Activated naive CD8-positive, alpha-beta T cell treated with anti-CD3 and anti-CD28 coated beads for 36 hours (primary cell): ENCODE data around the gene PRKCD. TPM values are rescaled to one million over a fixed set of nuclear protein-coding genes. Genes with fewer than 3 reads are reported as not detected.
"Not testable (repeated sequence)": the region's sequence is repeated elsewhere in the genome, so short reads cannot be mapped to it uniquely, and the experiment has no call there.

ENCODE experiments used
- DNase-seq: peaks from one replicate; pipeline ENCODE4 v3.0.0; 2021
- H3K27ac Mint-ChIP-seq: one replicate; pipeline ENCODE4 v1.8.0; 2022; ENCODE audit warnings: mild to moderate bottlenecking, moderate library complexity, mixed read lengths
- H3K27me3 Mint-ChIP-seq: one replicate; pipeline ENCODE4 v1.8.0; 2022; ENCODE audit warnings: mild to moderate bottlenecking, mixed read lengths
- H3K36me3 Mint-ChIP-seq: one replicate; pipeline ENCODE4 v1.8.0; 2021; ENCODE audit warnings: mild to moderate bottlenecking, mixed read lengths
- H3K4me1 Mint-ChIP-seq: one replicate; pipeline ENCODE4 v1.8.0; 2021; ENCODE audit warnings: mixed read lengths
- H3K4me3 Mint-ChIP-seq: one replicate; pipeline ENCODE4 v1.8.0; 2022; ENCODE audit warnings: mild to moderate bottlenecking, moderate library complexity, mixed read lengths
- H3K9me3 Mint-ChIP-seq: one replicate; pipeline ENCODE4 v1.8.0; 2022; ENCODE audit warnings: mixed read lengths
- total RNA-seq, 2 experiments: library from RNA; stranded (reverse); gene quantifications; one replicate each; pipeline ENCODE4 v1.2.3, GENCODE V29; 2021

PRKCD gene
- total RNA-seq, 2 experiments from 2014 or later, result 16.5 to 17.5 TPM

GRCh38 chr3:53147903-53148400 lies 13.1 kb upstream of the PRKCD start:
- Mint-ChIP-seq H3K36me3 (no peaks in the 10 kb centered on the region), H3K4me1 (no peaks in the 10 kb centered on the region)

GRCh38 chr3:53149006-53149690 lies 11.9 kb upstream of the PRKCD start:
- DNase-seq, result no peak
- Mint-ChIP-seq H3K4me3 (no peak overlapping the region), H3K36me3 (no peaks in the 10 kb centered on the region), H3K9me3 (no peaks in the 10 kb centered on the region), H3K27me3 (peaks cover 7% of the 10 kb centered on the region), H3K27ac (no peak overlapping the region), H3K4me1 (no peaks in the 10 kb centered on the region)

More at GRCh38 chr3:53147903-53148400, 13.1 kb upstream of the PRKCD start:
- no peaks in the 10 kb centered on the region for H3K27me3 Mint-ChIP-seq
- DNase-seq, result no peak
- no peak overlapping the region for H3K27ac Mint-ChIP-seq
- H3K4me3 Mint-ChIP-seq, result no peak overlapping the region
- no peaks in the 10 kb centered on the region for H3K9me3 Mint-ChIP-seq

- Mint-ChIP-seq H3K27ac (no peak overlapping the region), H3K4me3 (no peak overlapping the region)
These were observed 11.3 kb upstream of the PRKCD start for GRCh38 chr3:53149699-53150098.

GRCh38 chr3:53150247-53151085 lies 10.5 kb upstream of the PRKCD start:
- Mint-ChIP-seq H3K4me1 (no peaks in the 10 kb centered on the region), H3K4me3 (no peak overlapping the region), H3K9me3 (no peaks in the 10 kb centered on the region), H3K36me3 (no peaks in the 10 kb centered on the region), H3K27ac (no peak overlapping the region), H3K27me3 (peaks cover 16% of the 10 kb centered on the region)
- DNase-seq, result no peak

More at GRCh38 chr3:53149699-53150098, 11.3 kb upstream of the PRKCD start:
- Mint-ChIP-seq H3K36me3 (no peaks in the 10 kb centered on the region), H3K4me1 (no peaks in the 10 kb centered on the region), H3K9me3 (no peaks in the 10 kb centered on the region), H3K27me3 (peaks cover 12% of the 10 kb centered on the region)
- DNase-seq, result no peak

GRCh38 chr3:53151086-53151438 lies 9.9 kb upstream of the PRKCD start:
- peaks cover 20% of the 10 kb centered on the region for H3K27me3 Mint-ChIP-seq
- not testable (repeated sequence) for H3K4me3 Mint-ChIP-seq, H3K27ac Mint-ChIP-seq, DNase-seq, H3K4me1 Mint-ChIP-seq, H3K9me3 Mint-ChIP-seq, H3K36me3 Mint-ChIP-seq

GRCh38 chr3:53151465-53151864 lies 9.5 kb upstream of the PRKCD start:
- H3K9me3 Mint-ChIP-seq, result no peaks in the 10 kb centered on the region
- H3K4me3 Mint-ChIP-seq, result no peak overlapping the region
- H3K27ac Mint-ChIP-seq, result no peak overlapping the region
- H3K27me3 Mint-ChIP-seq, result peaks cover 24% of the 10 kb centered on the region
- DNase-seq, result no peak
- H3K4me1 Mint-ChIP-seq, result no peaks in the 10 kb centered on the region
- no peaks in the 10 kb centered on the region for H3K36me3 Mint-ChIP-seq

GRCh38 chr3:53151870-53152660 lies 8.9 kb upstream of the PRKCD start:
- H3K27me3 Mint-ChIP-seq, result peaks cover 29% of the 10 kb centered on the region
- no peak overlapping the region for H3K4me3 Mint-ChIP-seq
- no peaks in the 10 kb centered on the region for H3K9me3 Mint-ChIP-seq
- no peaks in the 10 kb centered on the region for H3K4me1 Mint-ChIP-seq
- no peak overlapping the region for H3K27ac Mint-ChIP-seq
- no peak for DNase-seq
- H3K36me3 Mint-ChIP-seq, result no peaks in the 10 kb centered on the region

- Mint-ChIP-seq H3K27ac (no peak overlapping the region), H3K27me3 (peaks cover 36% of the 10 kb centered on the region), H3K9me3 (no peaks in the 10 kb centered on the region), H3K4me3 (no peak overlapping the region), H3K4me1 (no peaks in the 10 kb centered on the region), H3K36me3 (no peaks in the 10 kb centered on the region)
- no peak for DNase-seq
These were observed 7.7 kb upstream of the PRKCD start for GRCh38 chr3:53153264-53153823.

GRCh38 chr3:53153980-53154379 lies 7.0 kb upstream of the PRKCD start:
- Mint-ChIP-seq H3K27ac (no peak overlapping the region), H3K9me3 (no peaks in the 10 kb centered on the region), H3K4me3 (no peak overlapping the region), H3K36me3 (no peaks in the 10 kb centered on the region), H3K27me3 (peaks cover 36% of the 10 kb centered on the region), H3K4me1 (no peaks in the 10 kb centered on the region)
- DNase-seq, result no peak

- H3K27me3 Mint-ChIP-seq, result peaks cover 36% of the 10 kb centered on the region
- peaks cover under 1% of the 10 kb centered on the region for H3K4me1 Mint-ChIP-seq
- H3K27ac Mint-ChIP-seq, result no peak overlapping the region
- H3K9me3 Mint-ChIP-seq, result no peaks in the 10 kb centered on the region
- no peak overlapping the region for H3K4me3 Mint-ChIP-seq
- no peaks in the 10 kb centered on the region for H3K36me3 Mint-ChIP-seq
- DNase-seq, result no peak
These were observed 6.1 kb upstream of the PRKCD start for GRCh38 chr3:53154881-53155285.

GRCh38 chr3:53155760-53156159 lies 5.2 kb upstream of the PRKCD start:
- no peak for DNase-seq
- no peak overlapping the region for H3K4me3 Mint-ChIP-seq
- H3K9me3 Mint-ChIP-seq, result no peaks in the 10 kb centered on the region
- peaks cover 40% of the 10 kb centered on the region for H3K27me3 Mint-ChIP-seq
- H3K36me3 Mint-ChIP-seq, result no peaks in the 10 kb centered on the region
- H3K4me1 Mint-ChIP-seq, result peaks cover 7% of the 10 kb centered on the region
- no peak overlapping the region for H3K27ac Mint-ChIP-seq

GRCh38 chr3:53156368-53156834 lies 4.6 kb upstream of the PRKCD start:
- no peak overlapping the region for H3K27ac Mint-ChIP-seq
- H3K9me3 Mint-ChIP-seq, result no peaks in the 10 kb centered on the region
- H3K27me3 Mint-ChIP-seq, result peaks cover 40% of the 10 kb centered on the region
- no peak overlapping the region for H3K4me3 Mint-ChIP-seq
- H3K36me3 Mint-ChIP-seq, result no peaks in the 10 kb centered on the region
- no peak for DNase-seq
- peaks cover 7% of the 10 kb centered on the region for H3K4me1 Mint-ChIP-seq

- Mint-ChIP-seq H3K36me3 (peaks cover 2% of the 10 kb centered on the region), H3K9me3 (no peaks in the 10 kb centered on the region), H3K4me1 (peaks cover 17% of the 10 kb centered on the region), H3K27me3 (peaks cover 40% of the 10 kb centered on the region), H3K4me3 (no peak overlapping the region), H3K27ac (no peak overlapping the region)
- no peak for DNase-seq
These were observed 2.9 kb upstream of the PRKCD start for GRCh38 chr3:53157974-53158580.

- DNase-seq, result no peak
- H3K27ac Mint-ChIP-seq, result no peak overlapping the region
- peaks cover 2% of the 10 kb centered on the region for H3K36me3 Mint-ChIP-seq
- peaks cover 34% of the 10 kb centered on the region for H3K27me3 Mint-ChIP-seq
- H3K4me1 Mint-ChIP-seq, result peaks cover 21% of the 10 kb centered on the region
- H3K4me3 Mint-ChIP-seq, result no peak overlapping the region
- no peaks in the 10 kb centered on the region for H3K9me3 Mint-ChIP-seq
These were observed 2.2 kb upstream of the PRKCD start for GRCh38 chr3:53158765-53159155.
